Uterus (tissue), 4 donors: ENCODE data around the gene LGALS4. TPM values are rescaled to one million over a fixed set of nuclear protein-coding genes. Genes with fewer than 3 reads are reported as not detected.

Source experiments
- small RNA-seq: library from RNA; depleted of rRNA; stranded (forward); fragments of <200 nt; gene quantifications from one replicate; pipeline ENCODE3, GENCODE V24; 2016
- total RNA-seq, 4 donors: library from RNA; depleted of rRNA in 3 of 4; stranded (reverse); fragments of >200 nt in 3 of 4; gene quantifications; one replicate each; pipeline versions ENCODE4 v1.1.0 to v1.2.4, GENCODE V29; 2014 to 2023
- donor health status: DM: yes; HTN: yes; CAD: no.

LGALS4 gene
- total RNA-seq, 4 donors from 2014 or later, result 0.51 to 4.7 (median 3.6) TPM; not detected in 1

Small RNA genes lying within 50 kb of the gene (small RNA-seq; reads per million reads assigned to genes)
- gene RNU6-140P, result not detected

Other genes with a start within 250 kb of the LGALS4 start
- gene MAP4K1, start 195.0 kb downstream of the LGALS4 start, total RNA-seq, result 1 to 10 TPM in 2 of 4 donors, under 1 TPM in 1, not detected in 1; 0.55 to 4.5 (median 3.6) TPM
- gene EIF3K, start 193.8 kb downstream of the LGALS4 start, total RNA-seq, result 100 to 1,000 TPM; 211 to 441 (median 246) TPM
- gene ACTN4, start 165.3 kb downstream of the LGALS4 start, total RNA-seq, result 100 to 1,000 TPM; 259 to 844 (median 429) TPM
- 1 to 10 TPM in 2 of 4 donors, under 1 TPM in 1, not detected in 1; 0.83 to 8.4 (median 8.2) TPM for gene CAPN12, start 68.5 kb downstream of the LGALS4 start, total RNA-seq
- gene LGALS7, start 39.4 kb downstream of the LGALS4 start, total RNA-seq, result 1 to 10 TPM in 1 of 4 donors, not detected in 3; 2.6 TPM
- 1 to 10 TPM in 2 of 4 donors, not detected in 2; 1.1 to 6.2 TPM for gene LGALS7B, start 23.7 kb downstream of the LGALS4 start, total RNA-seq
- gene ECH1, start 18.8 kb upstream of the LGALS4 start, total RNA-seq, result 100 to 1,000 TPM in 1 of 4 donors, 10 to 100 TPM in 3; 27.7 to 188 (median 70.3) TPM
- gene HNRNPL, start 37.0 kb upstream of the LGALS4 start, total RNA-seq, result 100 to 1,000 TPM in 2 of 4 donors, 10 to 100 TPM in 2; 65.8 to 353 (median 177) TPM
- gene RINL, start 65.3 kb upstream of the LGALS4 start, total RNA-seq, result 100 to 1,000 TPM in 1 of 4 donors, 1 to 10 TPM in 3; 3.3 to 308 (median 5.0) TPM
- gene SIRT2, start 86.7 kb upstream of the LGALS4 start, total RNA-seq, result 100 to 1,000 TPM in 2 of 4 donors, 10 to 100 TPM in 2; 46.0 to 171 (median 80.2) TPM
- gene NFKBIB, start 87.0 kb upstream of the LGALS4 start, total RNA-seq, result 10 to 100 TPM in 3 of 4 donors, 1 to 10 TPM in 1; 5.2 to 37.4 (median 19.4) TPM
- gene CCER2, start 99.2 kb upstream of the LGALS4 start, total RNA-seq, result 1 to 10 TPM in 1 of 4 donors, under 1 TPM in 1, not detected in 2; 0.43 to 1.2 TPM
- gene SARS2, start 117.8 kb upstream of the LGALS4 start, total RNA-seq, result 10 to 100 TPM in 2 of 4 donors, 1 to 10 TPM in 2; 1.3 to 18.4 (median 10.6) TPM
- gene MRPS12, start 118.0 kb upstream of the LGALS4 start, total RNA-seq, result 10 to 100 TPM; 16.9 to 83.8 (median 19.2) TPM
- gene FBXO17, start 162.8 kb upstream of the LGALS4 start, total RNA-seq, result 10 to 100 TPM in 3 of 4 donors, 1 to 10 TPM in 1; 3.8 to 47.6 (median 36.7) TPM
- gene FBXO27, start 219.6 kb upstream of the LGALS4 start, total RNA-seq, result 10 to 100 TPM in 1 of 4 donors, 1 to 10 TPM in 3; 3.4 to 11.3 (median 7.8) TPM